H1 (cell line): ENCODE results near the gene GALNT18. TPM values are rescaled to one million over a fixed set of nuclear protein-coding genes. Genes with fewer than 3 reads are reported as not detected.

Source experiments
- BRCA1 ChIP-seq: IDR thresholded peaks from 2 replicates; pipeline ENCODE4 v1.6.1; 2012; ENCODE audit warnings: low read depth, low read length, improper control_type of control experiment
- EP300 ChIP-seq, 2 experiments: IDR thresholded peaks; 1 replicate in 1 of 2; 2 replicates in 1 of 2; pipeline ENCODE4 v1.6.1; 2011 to 2012; ENCODE audit warnings: low read depth in 2 of 2, low read length in 2 of 2, mild to moderate bottlenecking in 2 of 2, borderline replicate concordance in 1 of 2, inconsistent platforms in 1 of 2, moderate library complexity in 1 of 2
- RAD21 ChIP-seq, 2 experiments: IDR thresholded peaks in 1 of 2; conservative IDR thresholded peaks in 1 of 2; 2 replicates each; pipeline ENCODE4 v1.6.1; 2011; ENCODE audit warnings: low read depth in 2 of 2, low read length in 2 of 2, improper control_type of control experiment in 1 of 2, inconsistent platforms in 1 of 2, mild to moderate bottlenecking in 1 of 2, moderate library complexity in 1 of 2
- SIRT6 ChIP-seq: IDR thresholded peaks from one replicate; pipeline ENCODE4 v1.7.1; 2012; ENCODE audit warnings: low read length, inconsistent platforms
- ZNF274 ChIP-seq: IDR thresholded peaks from 2 replicates; pipeline ENCODE4 v1.7.0; 2012; ENCODE audit warnings: low read length, borderline replicate concordance; ENCODE audit errors: extremely low read depth
- polyA plus RNA-seq, 7 experiments: library from polyadenylated mRNA; depleted of rRNA in 3 of 7; stranded (reverse) in 5 of 7; unstranded in 2 of 7; fragments of >200 nt in 5 of 7; fragments of 200-250 nt in 2 of 7; gene quantifications; 1 replicate in 5 of 7; 2 replicates in 1 of 7; 4 replicates in 1 of 7; pipeline versions ENCODE4 v1.2.1 to v1.2.3, GENCODE V29; 2011 to 2013; ENCODE audit warnings: missing spikeins in 2 of 7, mixed read lengths in 2 of 7
- total RNA-seq: library from RNA; stranded (reverse); fragmentation: NEBNext Ultra II Directional; extraction: Animal tissue kit (Norgen Biotek cat#: 25700); gene quantifications from 2 replicates; pipeline ENCODE4 v1.2.1, GENCODE V29; 2021

Gene GALNT18
- total and polyA plus RNA-seq, 2 of the 8 experiments (the other 6 are each of a cell fraction or from before 2014, with no cell fraction given), result 6.0 to 9.4 TPM

DNA sequence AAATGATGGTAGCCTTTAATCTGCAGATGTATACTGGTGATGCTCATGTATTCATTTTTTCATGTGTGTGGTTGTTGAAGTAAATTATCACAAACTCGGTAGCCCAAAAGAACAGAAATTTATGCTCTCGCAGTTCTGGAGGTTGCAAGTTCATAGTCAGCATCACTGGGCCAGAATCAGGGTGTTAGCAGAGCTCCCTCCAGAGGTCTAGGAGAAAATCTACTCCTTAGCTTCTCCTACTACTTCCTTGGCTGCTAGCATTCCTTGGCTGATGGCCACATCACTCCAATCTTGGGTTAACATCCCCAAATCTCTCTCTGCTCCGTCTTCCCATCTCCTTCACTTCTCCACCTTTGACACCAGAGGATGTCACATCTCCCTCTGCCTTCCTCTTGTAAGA is 45.3 kb upstream of the GALNT18 start (continued):
- no peak for TF ChIP-seq EP300 (IDR thresholded peaks at IDR 0.05; ENCODE audit: borderline replicate concordance in 1 of 2, low read depth in 2 of 2, low read length in 2 of 2)
- TF ChIP-seq SIRT6, result no peak
- TF ChIP-seq BRCA1, result no peak
- peak; percentile 36 to 43; a peak in 3 of 4 replicates for TF ChIP-seq RAD21 (IDR thresholded peaks at IDR 0.05 in 1 of 2, conservative IDR thresholded peaks at IDR 0.05 in 1 of 2; ENCODE audit: low read depth in 2 of 2, low read length in 2 of 2)
- TF ChIP-seq ZNF274, result no peak
